ENCODE results near the gene SLC12A6. TPM values are rescaled to one million over a fixed set of nuclear protein-coding genes. Genes with fewer than 3 reads are reported as not detected.

The SLC12A6 gene

Small RNAs within 50 kb of the gene (small RNA-seq; reads per million reads assigned to genes)
- gene MIR1233-1 (ENCODE audit: insufficient read depth) (not detected), gene RF00019 (ENCODE audit: insufficient read depth) (not detected)
